Adipose tissue (tissue), 3 donors: ENCODE results near the gene SPTBN1. TPM values are rescaled to one million over a fixed set of nuclear protein-coding genes. Genes with fewer than 3 reads are reported as not detected.

ENCODE experiments used
- H3K27ac ChIP-seq: one replicate; pipeline ENCODE4 v1.5.1; 2013; ENCODE audit warnings: low read depth, low read length
- WGBS, 3 donors: extraction: QIAGEN DNeasy Blood & Tissue Kit; methylation state at CpG; one replicate each; pipeline ENCODE4 v1.1.7; 2013; 5-methylcytosine and 5-hydroxymethylcytosine counted together
- polyA plus RNA-seq, 3 donors: library from polyadenylated mRNA; stranded (reverse); fragments of 200-250 nt; gene quantifications; one replicate each; pipeline ENCODE4 v1.2.3, GENCODE V29; 2013
- donor health status: healthy with polysubstance abuse.
- donor health status: Bipolar disorder and iron deficiency.
- donor health status: healthy.

The SPTBN1 gene
- polyA plus RNA-seq, 3 donors, result 41.9 to 219 (median 183) TPM

GRCh38 chr2:54602736-54603322 lies 146.7 kb downstream of the SPTBN1 start:
- H3K27ac ChIP-seq, result no peak overlapping the region
- 41 to 65% (median 45%) methylated on average over 5 of the region's 5 CpGs for WGBS, 3 donors

GRCh38 chr2:54603357-54603756 lies 147.2 kb downstream of the SPTBN1 start:
- WGBS, 3 donors, result 41 to 47% (median 46%) methylated on average over 3 of the region's 3 CpGs

GRCh38 chr2:54603796-54604195 lies 147.7 kb downstream of the SPTBN1 start:
- WGBS, 3 donors, result 54 to 94% (median 57%) methylated on average over 1 of the region's 1 CpG
- no peak overlapping the region for H3K27ac ChIP-seq

More at GRCh38 chr2:54603357-54603756, 147.2 kb downstream of the SPTBN1 start:
- no peak overlapping the region for H3K27ac ChIP-seq

GRCh38 chr2:54604871-54605270 lies 148.7 kb downstream of the SPTBN1 start:
- 25 to 44% (median 25%) methylated on average over 10 of the region's 10 CpGs for WGBS, 3 donors

GRCh38 chr2:54605836-54606235 lies 149.7 kb downstream of the SPTBN1 start:
- 80 to 83% (median 80%) methylated on average over 3 of the region's 3 CpGs for WGBS, 3 donors
- no peak overlapping the region for H3K27ac ChIP-seq

More at GRCh38 chr2:54604871-54605270, 148.7 kb downstream of the SPTBN1 start:
- no peak overlapping the region for H3K27ac ChIP-seq

GRCh38 chr2:54606393-54606958 lies 150.3 kb downstream of the SPTBN1 start:
- 49 to 73% (median 54%) methylated on average over 12 of the region's 12 CpGs for WGBS, 3 donors
- no peak overlapping the region for H3K27ac ChIP-seq

GRCh38 chr2:54608224-54608623 lies 152.1 kb downstream of the SPTBN1 start:
- no peak overlapping the region for H3K27ac ChIP-seq
- 92% methylated on average over 3 of the region's 3 CpGs for WGBS, 3 donors

GRCh38 chr2:54609241-54609640 lies 153.1 kb downstream of the SPTBN1 start:
- WGBS, 3 donors, result 77 to 90% (median 81%) methylated on average over 5 of the region's 5 CpGs
- H3K27ac ChIP-seq, result no peak overlapping the region

- no peak overlapping the region for H3K27ac ChIP-seq
- WGBS, 3 donors, result 39 to 80% (median 70%) methylated on average over 3 of the region's 3 CpGs
These were observed 153.5 kb downstream of the SPTBN1 start for GRCh38 chr2:54609647-54610046.

- WGBS, 3 donors, result 55 to 79% (median 66%) methylated on average over 1 of the region's 1 CpG
- H3K27ac ChIP-seq, result no peak overlapping the region
These were observed 154.6 kb downstream of the SPTBN1 start for GRCh38 chr2:54610700-54611099.

GRCh38 chr2:54611830-54612545 lies 155.9 kb downstream of the SPTBN1 start:
- no peak overlapping the region for H3K27ac ChIP-seq
- WGBS, 3 donors, result 73 to 93% (median 89%) methylated on average over 14 of the region's 14 CpGs

- H3K27ac ChIP-seq, result no peak overlapping the region
- 37 to 57% (median 53%) methylated on average over 2 of the region's 2 CpGs for WGBS, 3 donors
These were observed 157.3 kb downstream of the SPTBN1 start for GRCh38 chr2:54613386-54613785.

- no peak overlapping the region for H3K27ac ChIP-seq
- 23 to 67% (median 63%) methylated on average over 6 of the region's 6 CpGs for WGBS, 3 donors
These were observed 157.7 kb downstream of the SPTBN1 start for GRCh38 chr2:54613794-54614257.

- no peak overlapping the region for H3K27ac ChIP-seq
These were observed 158.7 kb downstream of the SPTBN1 start for GRCh38 chr2:54614819-54615218.

GRCh38 chr2:54615832-54616534 lies 159.9 kb downstream of the SPTBN1 start:
- 83 to 86% (median 85%) methylated on average over 5 of the region's 5 CpGs for WGBS, 3 donors
- H3K27ac ChIP-seq, result no peak overlapping the region

GRCh38 chr2:54617409-54617808 lies 161.3 kb downstream of the SPTBN1 start:
- 37 to 70% (median 64%) methylated on average over 7 of the region's 7 CpGs for WGBS, 3 donors
- H3K27ac ChIP-seq, result no peak overlapping the region

GRCh38 chr2:54618646-54619565 lies 162.8 kb downstream of the SPTBN1 start:
- H3K27ac ChIP-seq, result no peak overlapping the region
- 15 to 55% (median 41%) methylated on average over 5 of the region's 5 CpGs for WGBS, 3 donors

- H3K27ac ChIP-seq, result no peak overlapping the region
- 67 to 85% (median 81%) methylated on average over 9 of the region's 9 CpGs for WGBS, 3 donors
These were observed 163.6 kb downstream of the SPTBN1 start for GRCh38 chr2:54619660-54620231.
